ENCODE results near the gene VRTN. TPM values are rescaled to one million over a fixed set of nuclear protein-coding genes. Genes with fewer than 3 reads are reported as not detected.

Gene VRTN
- total RNA-seq, 1 donor from 2014 or later = not detected

DNA sequence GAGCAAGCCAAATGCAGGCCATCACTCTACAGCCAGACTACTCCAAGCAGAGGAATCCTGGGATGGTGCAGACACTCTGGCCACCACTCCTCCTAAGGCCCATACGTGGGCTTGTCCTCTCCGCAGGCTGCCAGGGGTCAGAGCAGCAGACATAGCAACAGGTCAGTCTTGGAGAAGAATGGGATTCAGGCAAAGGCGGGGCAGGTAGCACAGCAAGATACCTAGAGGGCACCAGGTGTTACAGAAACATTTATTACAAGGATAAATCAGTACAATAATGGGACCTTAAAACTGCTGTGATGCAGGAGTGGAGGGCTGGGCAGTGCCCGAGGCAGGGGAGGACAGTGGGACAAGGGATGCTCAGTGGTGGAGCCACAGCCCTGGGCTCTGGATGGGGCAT is 57.4 kb downstream of the VRTN start:
- ChIA-PET POLR2A (no interaction called here), CTCF (no interaction called here)
- Mint-ChIP-seq H3K27me3 (peaks cover 2% of the 10 kb centered on the region), H3K27ac (no peak overlapping the region), H3K36me3 (ENCODE audit: low read depth) (no peaks in the 10 kb centered on the region), H3K9me3 (no peaks in the 10 kb centered on the region), H3K4me3 (no peak overlapping the region), H3K4me1 (peaks cover 54% of the 10 kb centered on the region)
- no peak for DNase-seq
- intact Hi-C loops (cut with micrococcal nuclease) = no loop called here
- ATAC-seq (ENCODE audit: low read depth) = no peak
- TF ChIP-seq CTCF (IDR thresholded peaks at IDR 0.05) = no peak

DNA sequence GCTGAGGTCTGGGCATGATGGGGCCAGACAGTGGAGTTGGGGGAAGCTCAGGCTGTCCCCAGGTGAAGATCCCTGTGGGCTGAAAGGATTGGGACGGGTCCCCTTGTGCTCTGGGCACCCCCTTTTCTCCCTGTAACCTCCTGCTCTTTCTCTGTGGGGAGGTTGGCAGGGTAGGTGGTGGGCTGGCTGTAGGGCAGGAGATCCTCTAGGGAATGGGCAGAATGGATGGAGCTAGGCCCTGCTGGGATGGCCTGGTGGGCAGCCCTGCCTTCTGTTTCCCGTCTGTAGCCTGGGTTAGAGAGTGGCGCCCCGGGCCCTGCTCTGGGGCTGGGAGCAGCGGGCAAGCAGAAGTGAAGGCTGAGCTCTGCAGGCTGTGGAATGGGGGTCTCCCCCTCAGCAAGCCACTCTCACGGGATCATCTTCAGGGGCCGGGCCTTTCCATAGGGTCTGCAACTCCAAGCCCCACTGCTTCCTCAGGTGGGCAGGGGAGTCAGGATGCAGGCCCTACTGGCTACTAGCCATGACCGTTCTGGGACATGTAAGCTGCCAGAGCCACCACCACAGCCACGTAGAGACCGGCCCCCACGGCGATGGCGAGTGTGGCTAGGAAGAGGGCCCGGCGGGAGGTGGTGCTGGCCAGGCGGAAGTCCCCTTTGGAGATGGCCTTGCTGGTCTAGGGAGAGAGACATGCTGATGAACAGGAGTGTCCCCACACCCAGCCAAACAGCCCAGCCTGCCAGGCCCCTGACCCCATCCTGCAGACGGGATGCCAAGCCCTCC is 58.9 kb downstream of the VRTN start:
- ChIA-PET POLR2A (no interaction called here), CTCF (no interaction called here)
- H3K4me3 Mint-ChIP-seq = no peak overlapping the region
- peaks cover 38% of the 10 kb centered on the region for H3K4me1 Mint-ChIP-seq
- H3K36me3 Mint-ChIP-seq (ENCODE audit: low read depth) = no peaks in the 10 kb centered on the region
- H3K27me3 Mint-ChIP-seq = peaks cover 2% of the 10 kb centered on the region
- intact Hi-C loops (cut with micrococcal nuclease) = no loop called here
- ATAC-seq (ENCODE audit: low read depth) (no peak), DNase-seq (no peak)
- H3K27ac Mint-ChIP-seq = no peak overlapping the region
- no peak for TF ChIP-seq CTCF (IDR thresholded peaks at IDR 0.05)
- no peaks in the 10 kb centered on the region for H3K9me3 Mint-ChIP-seq

- ChIA-PET POLR2A (no interaction called here), CTCF (no interaction called here)
- no peak for DNase-seq
- H3K4me3 Mint-ChIP-seq = no peak overlapping the region
- ATAC-seq (ENCODE audit: low read depth) = peak; percentile 25
- H3K27ac Mint-ChIP-seq = peak overlapping the region; percentile 13
- intact Hi-C loops (cut with micrococcal nuclease) = no loop called here
- no peaks in the 10 kb centered on the region for H3K9me3 Mint-ChIP-seq
- peaks cover 33% of the 10 kb centered on the region for H3K4me1 Mint-ChIP-seq
- no peak for TF ChIP-seq CTCF (IDR thresholded peaks at IDR 0.05)
- no peaks in the 10 kb centered on the region for H3K36me3 Mint-ChIP-seq (ENCODE audit: low read depth)
- peaks cover 2% of the 10 kb centered on the region for H3K27me3 Mint-ChIP-seq
These were observed 59.5 kb downstream of the VRTN start for GRCh38 chr14:74407801-74408154.

DNA sequence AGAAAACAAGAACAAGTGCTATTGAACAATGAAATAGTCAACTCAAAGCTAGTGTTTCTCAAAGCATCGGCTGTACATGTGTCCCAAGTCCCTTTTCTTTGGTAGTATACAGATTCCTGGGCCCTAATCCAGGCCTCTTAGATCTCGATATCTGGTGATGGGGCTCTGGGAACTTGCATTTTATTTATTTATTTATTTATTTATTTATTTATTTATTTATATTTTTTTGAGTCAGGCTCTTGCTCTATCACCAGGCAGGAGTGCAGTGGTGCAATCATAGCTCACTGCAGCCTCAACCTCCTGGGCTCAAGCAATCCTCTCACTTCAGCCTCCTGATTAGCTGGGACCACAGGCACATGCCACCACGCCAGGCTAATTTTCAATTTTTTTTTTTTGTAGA is 60.6 kb downstream of the VRTN start:
- H3K4me3 Mint-ChIP-seq = no peak overlapping the region
- intact Hi-C loops (cut with micrococcal nuclease) = no loop called here
- H3K27me3 Mint-ChIP-seq = peaks cover 2% of the 10 kb centered on the region
- CTCF ChIA-PET = no interaction called here
- H3K27ac Mint-ChIP-seq = no peak overlapping the region
- DNase-seq (no peak), ATAC-seq (ENCODE audit: low read depth) (no peak)
- H3K36me3 Mint-ChIP-seq (ENCODE audit: low read depth) = no peaks in the 10 kb centered on the region
- no peak for TF ChIP-seq CTCF (IDR thresholded peaks at IDR 0.05)
- POLR2A ChIA-PET = no interaction called here
- no peaks in the 10 kb centered on the region for H3K9me3 Mint-ChIP-seq
- peaks cover 22% of the 10 kb centered on the region for H3K4me1 Mint-ChIP-seq

- ChIA-PET CTCF (no interaction called here), POLR2A (no interaction called here)
- H3K36me3 Mint-ChIP-seq (ENCODE audit: low read depth) = no peaks in the 10 kb centered on the region
- ATAC-seq (ENCODE audit: low read depth) = no peak
- DNase-seq = no peak
- intact Hi-C loops (cut with micrococcal nuclease) = no loop called here
- H3K4me3 Mint-ChIP-seq = no peak overlapping the region
- TF ChIP-seq CTCF (IDR thresholded peaks at IDR 0.05) = no peak
- no peak overlapping the region for H3K27ac Mint-ChIP-seq
- H3K9me3 Mint-ChIP-seq = no peaks in the 10 kb centered on the region
- peaks cover 5% of the 10 kb centered on the region for H3K27me3 Mint-ChIP-seq
- H3K4me1 Mint-ChIP-seq = peaks cover 16% of the 10 kb centered on the region
These were observed 61.2 kb downstream of the VRTN start for GRCh38 chr14:74409441-74409840.

Other genes with a start within 250 kb of the VRTN start
- not detected in 2 replicates for gene VSX2, start 109.0 kb upstream of the VRTN start, total RNA-seq
- gene ABCD4, start 45.5 kb upstream of the VRTN start, total RNA-seq = 58.2 and 78.4 TPM in 2 replicates
- gene SYNDIG1L, start 77.7 kb downstream of the VRTN start, total RNA-seq = not detected in 2 replicates
- gene NPC2, start 144.8 kb downstream of the VRTN start, total RNA-seq = 61.7 and 69.4 TPM in 2 replicates
- gene ISCA2, start 145.3 kb downstream of the VRTN start, total RNA-seq = 35.0 and 35.3 TPM in 2 replicates

Measured in activated B cell treated with CpG ODN at 0.5 μM for 24 hours (primary cell).